RWPE2 (cell line): Measurements from ENCODE around the gene PITPNB.

Experiments used
- ATAC-seq: fragments of 200-7000 bp; cut with Tn5 transposase; 3 replicates; pipeline ENCODE4 v1.9.1; 2021; ENCODE audit warnings: low read depth
- DNase-seq: peaks from one replicate; pipeline ENCODE4 v3.0.0-alpha.2; 2020; ENCODE audit warnings: low spot score
- H3K27ac ChIP-seq: fragments of 450-650 bp; 2 replicates; pipeline ENCODE4 v1.5.1; 2017; ENCODE audit warnings: mild to moderate bottlenecking; ENCODE audit not compliant: poor library complexity, severe bottlenecking
- H3K27me3 ChIP-seq: fragments of 250-450 bp; sonication (Bioruptor Pico); 2 replicates; pipeline ENCODE4 v1.5.1; 2021; ENCODE audit warnings: mild to moderate bottlenecking, moderate library complexity; ENCODE audit not compliant: insufficient read depth, poor library complexity, severe bottlenecking
- H3K36me3 ChIP-seq: fragments of 250-450 bp; sonication (Bioruptor Pico); 2 replicates; pipeline ENCODE4 v1.5.1; 2020; ENCODE audit warnings: low read depth, mild to moderate bottlenecking, moderate library complexity
- H3K4me1 ChIP-seq: fragments of 250-450 bp; sonication (Bioruptor Pico); 2 replicates; pipeline ENCODE4 v1.5.1; 2021; ENCODE audit warnings: mild to moderate bottlenecking, moderate library complexity; ENCODE audit not compliant: insufficient read depth, poor library complexity, severe bottlenecking
- H3K4me3 ChIP-seq: fragments of 250-450 bp; sonication (Bioruptor Pico); 2 replicates; pipeline ENCODE4 v1.5.1; 2021; ENCODE audit warnings: mild to moderate bottlenecking, moderate library complexity; ENCODE audit not compliant: severe bottlenecking
- H3K9me3 ChIP-seq: fragments of 250-450 bp; sonication (Bioruptor Pico); 2 replicates; pipeline ENCODE4 v1.5.1; 2021; ENCODE audit warnings: mild to moderate bottlenecking, moderate library complexity; ENCODE audit not compliant: severe bottlenecking
- CTCF ChIP-seq: fragments of 450-650 bp; IDR thresholded peaks from one replicate; pipeline ENCODE4 v1.5.1; 2017; ENCODE audit warnings: mild to moderate bottlenecking, moderate library complexity; ENCODE audit not compliant: poor library complexity, severe bottlenecking

PITPNB gene

GRCh38 chr22:27883656-27884350 lies 35.3 kb downstream of the PITPNB start:
- no peak for TF ChIP-seq CTCF
- Histone ChIP-seq H3K36me3 (peaks cover 61% of the 10 kb centered on the region), H3K4me3 (no peak overlapping the region), H3K4me1 (peaks cover 26% of the 10 kb centered on the region), H3K9me3 (no peaks in the 10 kb centered on the region), H3K27me3 (no peaks in the 10 kb centered on the region), H3K27ac (no peak overlapping the region)
- ATAC-seq (peak; percentile 37; the same call in 1 of the 3 replicates), DNase-seq (no peak)

GRCh38 chr22:27882507-27883290 lies 36.4 kb downstream of the PITPNB start:
- H3K4me1 ChIP-seq: peaks cover 26% of the 10 kb centered on the region
- no peak overlapping the region for H3K4me3 ChIP-seq
- no peak for ATAC-seq
- TF ChIP-seq CTCF: no peak
- peaks cover 55% of the 10 kb centered on the region for H3K36me3 ChIP-seq
- no peak overlapping the region for H3K27ac ChIP-seq
- no peaks in the 10 kb centered on the region for H3K27me3 ChIP-seq
- H3K9me3 ChIP-seq: no peaks in the 10 kb centered on the region
- DNase-seq: no peak

GRCh38 chr22:27881421-27881820 lies 37.6 kb downstream of the PITPNB start:
- ATAC-seq: no peak
- peak overlapping the region; percentile 32 for H3K27ac ChIP-seq

DNA sequence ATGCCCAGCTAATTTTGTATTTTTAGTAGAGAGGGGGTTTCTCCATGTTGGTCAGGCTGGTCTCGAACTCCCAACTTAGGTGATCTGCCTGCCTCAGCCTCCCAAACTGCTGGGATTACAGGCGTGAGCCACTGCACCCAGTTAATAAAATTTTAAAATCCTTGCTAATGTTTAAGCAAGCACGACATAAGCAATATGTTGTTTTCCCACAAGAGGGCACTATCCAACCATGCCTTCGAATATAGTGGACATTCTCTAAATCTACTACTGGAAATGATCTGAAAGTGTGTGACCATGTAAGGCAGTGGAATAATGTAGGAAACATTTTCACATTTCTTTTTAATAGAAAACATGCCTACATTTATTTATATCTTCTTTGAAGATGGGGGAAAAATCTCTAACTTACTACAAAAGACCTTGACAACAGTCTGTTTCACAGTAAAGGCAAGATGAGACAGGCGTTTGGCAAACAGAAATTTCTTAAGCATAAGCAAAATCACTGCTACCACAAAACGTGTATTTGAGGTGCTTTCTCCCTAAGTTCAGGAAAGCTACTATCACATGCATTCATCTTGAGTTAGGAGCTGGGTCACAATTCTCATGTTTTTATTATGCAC lies 38.2 kb downstream of the PITPNB start:
- Histone ChIP-seq H3K4me3 (no peak overlapping the region), H3K4me1 (peaks cover 15% of the 10 kb centered on the region), H3K36me3 (peaks cover 57% of the 10 kb centered on the region), H3K27me3 (no peaks in the 10 kb centered on the region), H3K27ac (peak overlapping the region; percentile 32), H3K9me3 (no peaks in the 10 kb centered on the region)
- ATAC-seq: peak; percentile 69
- no peak for DNase-seq
- peak; percentile 82 for TF ChIP-seq CTCF

More at GRCh38 chr22:27881421-27881820, 37.6 kb downstream of the PITPNB start:
- no peaks in the 10 kb centered on the region for H3K9me3 ChIP-seq
- DNase-seq: no peak
- peaks cover 56% of the 10 kb centered on the region for H3K36me3 ChIP-seq
- H3K4me1 ChIP-seq: peaks cover 18% of the 10 kb centered on the region
- no peak overlapping the region for H3K4me3 ChIP-seq
- H3K27me3 ChIP-seq: no peaks in the 10 kb centered on the region
- TF ChIP-seq CTCF: no peak
